SU-DHL-6 (cell line): ENCODE data around the gene ZNF609.

Experiments used
- H2AFZ ChIP-seq: fragments of 200-600 bp; sonication (generic); 2 replicates; pipeline ENCODE4 v1.6.1; 2014; ENCODE audit warnings: low read depth, mild to moderate bottlenecking, moderate library complexity, mixed read lengths, antibody characterized with exemption, low read length; ENCODE audit not compliant: severe bottlenecking
- H3F3A ChIP-seq: fragments of 200-600 bp; shearing (Covaris generic); 2 replicates; pipeline ENCODE4 v1.6.0; 2016; ENCODE audit warnings: antibody characterized with exemption, mild to moderate bottlenecking; ENCODE audit not compliant: insufficient read depth
- H3K27ac ChIP-seq: fragments of 200-600 bp; sonication (generic); 2 replicates; pipeline ENCODE4 v1.5.1; 2016; ENCODE audit warnings: low read depth, mild to moderate bottlenecking, low read length, moderate library complexity, mixed read lengths
- H3K27me3 ChIP-seq: fragments of 200-600 bp; sonication (generic), shearing (Covaris generic); 2 replicates; pipeline ENCODE4 v1.6.0; 2014; ENCODE audit warnings: mild to moderate bottlenecking, low read length
- H3K36me3 ChIP-seq: fragments of 200-600 bp; sonication (generic); 2 replicates; pipeline ENCODE4 v1.6.1; 2014; ENCODE audit warnings: mild to moderate bottlenecking, low read length, mixed read lengths
- H3K4me2 ChIP-seq: fragments of 300-600, 200-600 bp; shearing (Covaris generic), sonication (generic); 2 replicates; pipeline ENCODE4 v1.6.0; 2014; ENCODE audit warnings: low read length, low read depth, mild to moderate bottlenecking; ENCODE audit not compliant: poor library complexity, severe bottlenecking
- H3K4me3 ChIP-seq: fragments of 200-600 bp; sonication (generic); 2 replicates; pipeline ENCODE4 v1.5.1; 2014; ENCODE audit warnings: antibody characterized with exemption, low read length, mild to moderate bottlenecking, mixed read lengths; ENCODE audit not compliant: insufficient read depth, poor library complexity, severe bottlenecking
- H3K79me2 ChIP-seq: fragments of 200-600 bp; sonication (generic); 2 replicates; pipeline ENCODE4 v1.6.1; 2014; ENCODE audit warnings: mild to moderate bottlenecking, low read length, moderate library complexity; ENCODE audit not compliant: insufficient read depth
- H3K9ac ChIP-seq: fragments of 200-600 bp; sonication (generic); 2 replicates; pipeline ENCODE4 v1.7.0; 2014; ENCODE audit warnings: mild to moderate bottlenecking, low read length
- H3K9me2 ChIP-seq: fragments of 200-600 bp; sonication (generic); replicated peaks from 2 replicates; pipeline ENCODE4 v1.6.1; 2014; ENCODE audit warnings: low read length; ENCODE audit not compliant: insufficient read depth
- H3K9me3 ChIP-seq: fragments of 200-600 bp; sonication (generic); 2 replicates; pipeline ENCODE4 v1.6.1; 2014; ENCODE audit warnings: low read length, mixed read lengths; ENCODE audit not compliant: insufficient read depth
- H4K20me1 ChIP-seq: fragments of 200-600 bp; sonication (generic); 2 replicates; pipeline ENCODE4 v1.6.1; 2014; ENCODE audit warnings: low read depth, mild to moderate bottlenecking, antibody characterized with exemption, low read length, moderate library complexity, mixed read lengths
- EZH2phosphoT487 ChIP-seq: fragments of 200-600 bp; sonication (generic), shearing (Covaris generic); conservative IDR thresholded peaks from 2 replicates; pipeline ENCODE4 v1.6.1; 2018; ENCODE audit warnings: mild to moderate bottlenecking, antibody characterized with exemption, low read length, moderate library complexity, mixed read lengths
- TF ChIP-seq, protein P1 (sequence below): fragments of 200-600 bp; sonication (generic); IDR thresholded peaks from one replicate; pipeline ENCODE4 v1.5.1; 2017; ENCODE audit warnings: antibody characterized with exemption, mild to moderate bottlenecking, low read length, moderate library complexity; ENCODE audit not compliant: insufficient read depth, poor library complexity, severe bottlenecking

The ZNF609 gene

DNA sequence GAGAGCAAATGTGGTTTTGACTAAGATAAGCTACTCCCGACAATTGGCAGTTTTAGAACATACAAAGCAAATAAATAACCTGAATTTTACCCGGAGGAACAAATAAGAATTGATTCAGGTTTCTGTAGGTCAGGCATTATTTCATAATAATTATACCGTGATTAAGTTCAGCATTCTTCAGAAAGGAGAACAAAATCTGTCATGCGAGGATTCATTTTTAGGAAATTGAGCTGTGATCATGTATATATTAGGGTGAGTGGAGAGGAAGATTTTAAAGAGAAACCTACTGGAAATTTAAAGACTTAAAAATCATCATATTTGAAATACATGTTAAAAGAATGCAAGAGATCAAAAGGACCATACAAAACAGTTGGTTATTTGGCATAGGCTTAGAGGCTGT lies 20.5 kb downstream of the ZNF609 start:
- no peak for TF ChIP-seq EZH2phosphoT487
- TF ChIP-seq, protein P1, sequence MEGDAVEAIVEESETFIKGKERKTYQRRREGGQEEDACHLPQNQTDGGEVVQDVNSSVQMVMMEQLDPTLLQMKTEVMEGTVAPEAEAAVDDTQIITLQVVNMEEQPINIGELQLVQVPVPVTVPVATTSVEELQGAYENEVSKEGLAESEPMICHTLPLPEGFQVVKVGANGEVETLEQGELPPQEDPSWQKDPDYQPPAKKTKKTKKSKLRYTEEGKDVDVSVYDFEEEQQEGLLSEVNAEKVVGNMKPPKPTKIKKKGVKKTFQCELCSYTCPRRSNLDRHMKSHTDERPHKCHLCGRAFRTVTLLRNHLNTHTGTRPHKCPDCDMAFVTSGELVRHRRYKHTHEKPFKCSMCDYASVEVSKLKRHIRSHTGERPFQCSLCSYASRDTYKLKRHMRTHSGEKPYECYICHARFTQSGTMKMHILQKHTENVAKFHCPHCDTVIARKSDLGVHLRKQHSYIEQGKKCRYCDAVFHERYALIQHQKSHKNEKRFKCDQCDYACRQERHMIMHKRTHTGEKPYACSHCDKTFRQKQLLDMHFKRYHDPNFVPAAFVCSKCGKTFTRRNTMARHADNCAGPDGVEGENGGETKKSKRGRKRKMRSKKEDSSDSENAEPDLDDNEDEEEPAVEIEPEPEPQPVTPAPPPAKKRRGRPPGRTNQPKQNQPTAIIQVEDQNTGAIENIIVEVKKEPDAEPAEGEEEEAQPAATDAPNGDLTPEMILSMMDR, result no peak
- peaks cover 25% of the 10 kb centered on the region for H3K79me2 ChIP-seq
- no peaks in the 10 kb centered on the region for H3K27me3 ChIP-seq

DNA sequence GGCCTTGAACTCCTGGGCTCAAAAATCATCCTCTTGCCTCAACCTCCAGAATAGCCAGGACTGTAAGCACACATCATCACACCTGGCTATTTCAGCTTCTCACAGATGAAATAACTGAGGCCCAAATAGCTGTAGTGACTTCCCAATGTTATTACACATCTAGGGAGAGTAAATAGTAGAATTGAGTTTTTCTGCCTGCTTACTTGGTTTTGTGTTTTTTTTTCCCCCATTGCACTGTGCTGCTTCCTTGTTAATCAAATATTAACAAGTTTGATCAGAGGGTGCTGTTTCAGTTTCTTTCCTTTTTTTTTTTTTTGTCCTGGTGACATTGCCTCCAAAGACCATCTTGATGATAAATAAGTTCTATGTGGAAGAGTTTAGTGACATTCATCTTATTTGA lies 23.4 kb downstream of the ZNF609 start:
- no peaks in the 10 kb centered on the region for H3K9me3 ChIP-seq
- H4K20me1 ChIP-seq, result no peaks in the 10 kb centered on the region
- no peaks in the 10 kb centered on the region; the same call in 1 of the 2 replicates for H3F3A ChIP-seq
- no peaks in the 10 kb centered on the region for H3K27me3 ChIP-seq
- no peak overlapping the region for H3K27ac ChIP-seq
- TF ChIP-seq EZH2phosphoT487, result no peak
- TF ChIP-seq, protein P1, result no peak
- no peak overlapping the region for H2AFZ ChIP-seq
- no peak overlapping the region for H3K4me2 ChIP-seq
- peaks cover 11% of the 10 kb centered on the region; the same call in 1 of the 2 replicates for H3K79me2 ChIP-seq
- no peaks in the 10 kb centered on the region for H3K36me3 ChIP-seq
- no peak overlapping the region for H3K4me3 ChIP-seq
- H3K9me2 ChIP-seq, result no peaks in the 10 kb centered on the region
- no peak overlapping the region for H3K9ac ChIP-seq

More for the DNA sequence above, 20.5 kb downstream of the ZNF609 start:
- no peaks in the 10 kb centered on the region for H4K20me1 ChIP-seq
- H3K9ac ChIP-seq, result no peak overlapping the region
- no peaks in the 10 kb centered on the region for H3K36me3 ChIP-seq
- no peak overlapping the region for H3K4me3 ChIP-seq
- no peak overlapping the region for H3K4me2 ChIP-seq
- no peaks in the 10 kb centered on the region for H3K9me2 ChIP-seq
- H2AFZ ChIP-seq, result no peak overlapping the region
- H3K27ac ChIP-seq, result no peak overlapping the region
- H3K9me3 ChIP-seq, result no peaks in the 10 kb centered on the region
- H3F3A ChIP-seq, result no peaks in the 10 kb centered on the region

GRCh38 chr15:64485796-64486195 lies 25.4 kb downstream of the ZNF609 start:
- H2AFZ ChIP-seq, result no peak overlapping the region
- no peak for TF ChIP-seq EZH2phosphoT487
- TF ChIP-seq, protein P1, result no peak
- H3K4me3 ChIP-seq, result no peak overlapping the region
- H3K4me2 ChIP-seq, result no peak overlapping the region
- H3K9me3 ChIP-seq, result no peaks in the 10 kb centered on the region
- H3F3A ChIP-seq, result no peaks in the 10 kb centered on the region; the same call in 1 of the 2 replicates
- no peak overlapping the region for H3K9ac ChIP-seq
- H3K9me2 ChIP-seq, result no peaks in the 10 kb centered on the region
- H3K36me3 ChIP-seq, result no peaks in the 10 kb centered on the region
- no peak overlapping the region for H3K27ac ChIP-seq
- peaks cover 11% of the 10 kb centered on the region; the same call in 1 of the 2 replicates for H3K79me2 ChIP-seq
- H3K27me3 ChIP-seq, result no peaks in the 10 kb centered on the region
- H4K20me1 ChIP-seq, result no peaks in the 10 kb centered on the region
